ENCODE measurements around the gene RINL.
A peak's percentile ranks its signal among the peaks of the same experiment; 100 is the strongest.
"Not testable (repeated sequence)": the region's sequence is repeated elsewhere in the genome, so short reads cannot be mapped to it uniquely, and the experiment has no call there.

RINL gene

GRCh38 chr19:38875656-38876395, 2.2 kb downstream of the RINL start:
- no peak for DNase-seq (ENCODE audit: low read depth)

DNA sequence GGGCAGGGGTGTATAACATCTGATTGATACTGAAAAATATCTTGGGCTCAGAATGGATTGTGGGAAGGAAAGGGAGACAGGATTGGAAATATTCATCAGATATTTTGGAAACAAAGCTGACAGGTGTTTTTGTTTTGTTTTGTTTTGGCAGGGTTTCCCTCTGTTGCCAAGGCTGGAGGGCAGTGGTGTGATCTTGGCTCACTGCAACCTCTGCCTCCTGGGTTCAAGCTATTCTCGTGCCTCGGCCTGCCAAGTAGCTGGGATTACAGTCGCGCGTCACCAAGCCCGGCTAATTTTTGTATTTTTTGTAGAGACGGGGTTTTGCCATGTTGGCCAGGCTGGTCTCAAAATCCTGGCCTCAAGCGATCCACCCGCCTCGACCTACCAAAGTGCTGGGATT, 4.7 kb downstream of the RINL start:
- not testable (repeated sequence) for DNase-seq (ENCODE audit: low read depth)

- no peak for DNase-seq (ENCODE audit: low read depth)
Measured at GRCh38 chr19:38870612-38871011, 7.5 kb downstream of the RINL start.

- DNase-seq (ENCODE audit: low read depth): peak; percentile 92
Measured at GRCh38 chr19:38869836-38870607, 8.1 kb downstream of the RINL start.

DNA sequence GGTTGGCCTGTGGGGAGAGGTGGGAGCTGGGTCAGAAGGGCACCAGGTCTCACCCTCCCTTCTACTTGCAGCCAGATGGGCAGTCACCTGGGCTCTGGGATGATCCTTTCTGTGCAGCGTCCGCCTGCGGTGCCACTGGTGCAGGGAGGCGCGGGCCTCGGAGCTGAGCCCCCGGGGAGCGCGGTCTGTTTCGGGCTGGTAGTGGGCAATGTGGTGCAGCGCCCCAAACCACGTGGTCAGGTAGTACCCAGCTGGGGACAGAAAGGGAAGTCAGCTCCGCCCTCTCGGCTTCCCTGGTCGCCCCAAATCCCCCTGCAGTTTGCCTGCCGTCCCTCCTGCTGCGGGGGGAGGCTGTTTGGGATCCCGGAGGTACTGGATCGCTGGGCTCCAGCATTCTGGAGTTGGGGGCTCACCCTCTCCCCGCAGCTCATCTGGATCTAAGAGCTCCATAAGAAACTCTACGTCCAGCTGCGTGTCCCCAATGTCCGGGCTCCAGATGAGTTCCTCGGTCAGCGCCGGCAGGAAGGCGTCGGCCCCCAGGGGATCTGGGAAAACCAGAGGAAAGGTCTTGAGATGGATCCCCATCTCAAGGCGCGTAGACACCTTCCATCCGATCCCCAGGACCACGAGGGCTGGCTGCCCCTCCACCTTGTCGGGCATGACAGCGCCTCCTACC, 8.8 kb downstream of the RINL start:
- DNase-seq (ENCODE audit: low read depth): no peak

- no peak for DNase-seq (ENCODE audit: low read depth)
Measured at GRCh38 chr19:38868551-38868950, 9.5 kb downstream of the RINL start.

DNA sequence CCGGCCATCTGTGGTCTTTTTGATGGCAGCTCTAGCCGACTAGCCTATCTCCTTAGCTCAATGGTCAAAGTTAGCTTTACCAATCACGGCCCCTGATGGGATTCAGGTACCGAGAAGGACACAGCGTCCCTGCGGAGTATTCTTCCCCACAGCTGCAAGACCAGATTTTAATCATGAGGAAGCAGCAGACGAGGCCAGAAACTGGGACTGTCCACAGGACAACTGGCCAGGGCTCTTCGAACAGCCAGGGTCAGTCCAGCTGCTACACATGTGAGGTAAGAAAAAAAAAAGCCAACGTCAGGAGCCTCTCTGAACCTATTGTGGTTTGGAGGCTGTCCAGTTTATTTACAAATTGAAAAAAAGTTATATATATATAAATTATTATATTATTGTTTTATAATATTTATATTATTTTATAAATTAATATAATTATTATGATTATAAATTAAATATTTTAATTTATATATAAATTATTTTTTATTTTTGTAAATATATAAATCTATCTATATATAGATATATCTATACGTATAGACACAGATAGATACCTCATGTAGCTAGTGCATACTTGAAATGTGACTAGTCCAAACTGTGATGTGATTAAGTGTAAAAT, 10.8 kb downstream of the RINL start:
- DNase-seq (ENCODE audit: low read depth): no peak

DNA sequence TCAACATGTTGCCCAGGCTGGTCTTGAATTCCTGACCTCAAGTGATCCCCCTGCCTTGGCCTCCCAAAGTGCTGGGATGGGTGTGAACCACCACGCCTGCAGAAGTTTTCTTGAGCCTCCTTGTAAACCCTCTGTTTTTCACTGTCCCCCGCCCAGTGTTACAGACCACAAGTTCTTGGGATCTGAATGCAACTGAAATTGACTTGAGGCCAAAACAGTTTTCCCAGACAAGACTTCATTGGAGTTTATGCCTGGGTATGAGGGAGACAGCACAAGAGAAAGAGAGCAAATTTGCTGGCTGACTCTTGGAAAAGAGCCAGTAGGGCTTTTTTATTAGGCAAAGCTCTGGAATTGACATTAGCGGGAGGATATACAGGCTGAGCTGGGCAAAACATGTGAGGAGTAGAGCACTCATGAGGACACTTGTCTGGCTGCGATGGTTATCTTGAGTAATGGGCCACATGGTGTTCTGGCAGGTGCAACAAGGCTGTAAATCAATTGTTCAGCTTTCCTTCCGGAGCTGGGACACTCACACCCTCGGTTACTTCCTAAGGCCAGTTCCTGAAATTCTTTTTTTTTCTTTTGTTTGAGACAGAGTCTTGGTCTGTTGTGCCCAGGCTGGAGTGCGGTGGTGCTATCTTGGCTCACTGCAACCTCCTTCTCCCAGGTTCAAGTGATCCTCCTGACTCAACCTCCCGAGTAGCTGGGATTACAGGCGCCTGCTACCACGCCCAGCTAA, 15.6 kb downstream of the RINL start:
- DNase-seq (ENCODE audit: low read depth): no peak

DNA sequence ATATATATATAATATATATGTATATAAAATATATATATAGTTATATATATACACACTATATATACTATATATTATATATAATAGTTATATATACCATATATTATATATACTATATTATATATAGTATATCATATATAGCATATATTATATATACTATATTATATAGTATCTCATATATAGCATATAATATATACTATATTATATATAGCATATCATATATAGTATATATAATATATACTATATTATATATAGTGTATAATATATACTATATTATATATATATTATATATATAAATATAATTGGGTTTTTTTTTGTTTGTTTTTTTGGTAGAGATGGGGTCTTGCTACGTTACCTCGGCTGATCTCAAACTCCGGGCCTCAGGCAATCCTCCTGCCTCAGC, 16.7 kb downstream of the RINL start:
- no peak for DNase-seq (ENCODE audit: low read depth)

GRCh38 chr19:38859631-38860204, 18.4 kb downstream of the RINL start:
- DNase-seq (ENCODE audit: low read depth): not testable (repeated sequence)

GRCh38 chr19:38856813-38857212, 21.3 kb downstream of the RINL start:
- DNase-seq (ENCODE audit: low read depth): no peak

DNA sequence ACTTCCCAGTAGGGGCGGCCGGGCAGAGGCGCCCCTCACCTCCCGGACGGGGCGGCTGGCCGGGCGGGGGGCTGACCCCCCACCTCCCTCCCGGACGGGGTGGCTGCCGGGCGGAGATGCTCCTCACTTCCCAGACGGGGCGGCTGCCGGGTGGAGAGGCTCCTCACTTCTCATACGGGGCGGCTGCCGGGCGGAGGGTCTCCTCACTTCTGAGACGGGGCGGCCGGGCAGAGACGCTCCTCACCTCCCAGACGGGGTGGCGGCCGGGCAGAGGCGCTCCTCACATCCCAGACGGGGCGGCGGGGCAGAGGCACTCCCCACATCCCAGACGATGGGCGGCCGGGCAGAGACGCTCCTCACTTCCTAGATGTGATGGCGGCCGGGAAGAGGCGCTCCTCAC, 22.3 kb downstream of the RINL start:
- DNase-seq (ENCODE audit: low read depth): not testable (repeated sequence)

DNA sequence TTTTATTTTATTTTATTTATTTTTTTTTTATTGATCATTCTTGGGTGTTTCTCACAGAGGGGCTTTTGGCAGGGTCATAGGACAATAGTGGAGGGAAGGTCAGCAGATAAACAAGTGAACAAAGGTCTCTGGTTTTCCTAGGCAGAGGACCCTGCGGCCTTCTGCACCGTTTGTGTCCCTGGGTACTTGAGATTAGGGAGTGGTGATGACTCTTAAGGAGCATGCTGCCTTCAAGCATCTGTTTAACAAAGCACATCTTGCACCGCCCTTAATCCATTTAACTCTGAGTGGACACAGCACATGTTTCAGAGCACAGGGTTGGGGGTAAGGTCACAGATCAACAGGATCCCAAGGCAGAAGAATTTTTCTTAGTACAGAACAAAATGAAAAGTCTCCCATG, 23.1 kb downstream of the RINL start:
- not testable (repeated sequence) for DNase-seq (ENCODE audit: low read depth)

- DNase-seq (ENCODE audit: low read depth): no peak
Measured at GRCh38 chr19:38853214-38853613, 24.9 kb downstream of the RINL start.

- peak; percentile 38 for DNase-seq (ENCODE audit: low read depth)
Measured at GRCh38 chr19:38852231-38853044, 25.6 kb downstream of the RINL start.

- DNase-seq (ENCODE audit: low read depth): peak; percentile 81
Measured at GRCh38 chr19:38851622-38852230, 26.3 kb downstream of the RINL start.

GRCh38 chr19:38850976-38851621, 27.0 kb downstream of the RINL start:
- peak; percentile 16 for DNase-seq (ENCODE audit: low read depth)

DNA sequence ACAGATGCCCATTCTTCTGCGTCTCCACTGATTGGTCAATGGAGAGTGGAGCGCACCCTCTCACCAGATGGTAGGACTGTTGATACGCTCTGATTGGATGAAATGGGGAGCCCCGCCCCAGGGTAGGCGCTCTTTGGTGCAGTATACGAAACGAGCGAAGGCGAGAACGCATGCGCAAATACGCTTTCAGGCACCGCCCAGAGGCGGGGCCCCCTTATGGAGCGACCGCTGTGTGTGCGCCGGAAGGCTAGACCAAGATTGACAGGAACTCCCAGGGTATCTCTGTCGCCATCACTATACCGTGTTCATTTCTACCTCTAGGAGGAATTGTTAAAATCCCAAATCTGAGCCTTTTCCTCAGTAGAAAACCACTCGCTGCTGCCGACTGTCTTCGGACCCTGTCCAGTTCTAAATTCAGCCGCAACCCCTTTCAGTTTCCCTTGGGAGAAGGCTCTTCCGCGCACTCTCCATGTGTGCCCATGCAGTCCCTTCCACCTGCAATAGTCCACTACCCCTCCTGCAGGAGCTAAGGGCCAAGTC, 27.6 kb downstream of the RINL start:
- DNase-seq (ENCODE audit: low read depth): peak; percentile 98

GRCh38 chr19:38849860-38850435, 28.1 kb downstream of the RINL start, which contains the start of gene HNRNPL:
HNRNPL (minus strand) TSS chr19:38849986; CDS start chr19:38849966, 20 bp downstream.
- DNase-seq (ENCODE audit: low read depth): peak; percentile 99
